Fibroblast of skin of abdomen (primary cell): ENCODE measurements around the gene GDAP2.
"Not testable (repeated sequence)": the region's sequence is repeated elsewhere in the genome, so short reads cannot be mapped to it uniquely, and the experiment has no call there.

Source experiments
- DNase-seq: peaks from one replicate; pipeline ENCODE4 v3.0.0-alpha.2; 2013

The GDAP2 gene

GRCh38 chr1:117899801-117900200 lies 29.6 kb downstream of the GDAP2 start:
- DNase-seq: no peak

DNA sequence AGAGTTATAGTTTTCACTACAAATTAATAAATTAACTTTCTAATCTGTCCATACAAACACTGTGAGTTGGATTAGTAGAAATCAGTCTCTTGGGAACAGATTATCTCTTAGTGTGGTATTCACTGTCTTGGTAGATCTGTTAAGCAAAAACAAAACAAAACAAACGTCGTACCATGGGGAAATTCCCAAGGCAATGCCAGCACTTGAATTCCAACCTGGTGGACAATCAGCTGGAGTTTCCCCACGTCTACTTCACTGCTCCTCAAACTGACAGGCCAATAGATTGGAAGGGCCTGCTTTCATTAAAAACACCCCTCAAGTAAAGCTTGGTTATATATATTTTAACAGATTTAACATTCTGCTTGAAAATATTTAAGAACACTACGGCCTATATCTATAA lies 31.9 kb downstream of the GDAP2 start:
- DNase-seq: no peak

- DNase-seq: peak; percentile 85
Measured at GRCh38 chr1:117895482-117896114, 33.8 kb downstream of the GDAP2 start.

GRCh38 chr1:117894078-117894477 lies 35.3 kb downstream of the GDAP2 start:
- DNase-seq: peak; percentile 3

- DNase-seq: no peak
Measured at GRCh38 chr1:117892512-117892911, 36.9 kb downstream of the GDAP2 start.

GRCh38 chr1:117890452-117890851 lies 39.0 kb downstream of the GDAP2 start:
- DNase-seq: no peak

- peak; percentile 69 for DNase-seq
Measured at GRCh38 chr1:117886101-117886795, 43.2 kb downstream of the GDAP2 start.

DNA sequence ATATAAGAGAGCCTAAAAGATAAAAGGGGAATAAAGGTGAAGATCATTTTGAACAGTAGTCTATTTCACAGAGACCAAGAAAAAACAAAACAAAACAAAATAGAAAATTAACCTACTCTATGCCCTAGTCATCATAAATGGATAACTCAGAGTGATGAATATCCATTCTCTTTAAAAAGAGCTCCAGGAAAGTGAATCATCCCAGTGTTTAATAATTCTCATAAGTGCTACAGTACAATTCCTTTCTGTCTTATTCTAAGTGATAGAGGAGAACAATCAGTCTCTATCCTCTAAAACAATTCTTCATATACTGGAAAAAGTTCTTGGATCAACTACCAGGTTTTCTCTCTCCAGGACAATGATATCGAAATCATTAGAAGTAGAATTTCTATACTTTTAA lies 45.8 kb downstream of the GDAP2 start:
- no peak for DNase-seq

GRCh38 chr1:117879284-117879683 lies 50.1 kb downstream of the GDAP2 start:
- DNase-seq: no peak

DNA sequence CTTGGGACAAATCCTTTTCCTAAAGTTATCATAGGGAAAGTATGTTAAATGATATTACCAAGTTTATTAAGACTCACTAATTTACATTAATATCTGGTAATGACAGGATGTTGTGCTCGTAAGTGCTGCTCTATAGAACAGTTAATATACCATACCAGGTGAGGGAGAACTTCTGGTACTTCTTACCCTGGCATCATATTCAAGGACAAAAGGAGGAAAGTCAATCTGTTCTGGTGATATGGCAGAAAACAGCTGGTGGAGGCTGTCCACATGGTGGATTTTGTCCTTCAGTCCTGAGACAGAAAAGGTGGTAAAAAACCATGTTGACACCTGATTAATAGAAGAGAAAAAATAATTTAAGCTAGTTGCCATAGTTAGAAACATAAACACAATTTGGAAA lies 51.6 kb downstream of the GDAP2 start:
- no peak for DNase-seq

DNA sequence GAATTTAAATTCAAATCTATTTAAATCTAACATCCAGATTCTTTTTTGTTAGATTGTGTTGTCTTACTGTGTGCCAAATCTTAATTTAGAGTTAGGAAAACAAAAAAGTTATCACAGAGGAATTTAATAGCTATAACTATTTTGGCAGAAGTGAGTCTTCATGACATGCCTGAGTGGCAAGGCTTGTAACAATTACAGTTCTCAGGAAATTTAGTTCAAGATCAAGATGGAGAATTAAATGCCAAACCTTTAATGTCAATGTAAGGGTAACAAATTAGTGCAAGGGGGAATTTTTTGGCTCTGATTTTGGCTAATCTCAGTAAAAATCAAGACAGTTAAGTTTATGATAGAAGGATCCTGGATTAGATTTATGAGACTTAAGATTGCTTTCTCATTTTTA lies 58.4 kb downstream of the GDAP2 start:
- DNase-seq: no peak

- DNase-seq: no peak
Measured at GRCh38 chr1:117861694-117862093, 67.7 kb downstream of the GDAP2 start.

DNA sequence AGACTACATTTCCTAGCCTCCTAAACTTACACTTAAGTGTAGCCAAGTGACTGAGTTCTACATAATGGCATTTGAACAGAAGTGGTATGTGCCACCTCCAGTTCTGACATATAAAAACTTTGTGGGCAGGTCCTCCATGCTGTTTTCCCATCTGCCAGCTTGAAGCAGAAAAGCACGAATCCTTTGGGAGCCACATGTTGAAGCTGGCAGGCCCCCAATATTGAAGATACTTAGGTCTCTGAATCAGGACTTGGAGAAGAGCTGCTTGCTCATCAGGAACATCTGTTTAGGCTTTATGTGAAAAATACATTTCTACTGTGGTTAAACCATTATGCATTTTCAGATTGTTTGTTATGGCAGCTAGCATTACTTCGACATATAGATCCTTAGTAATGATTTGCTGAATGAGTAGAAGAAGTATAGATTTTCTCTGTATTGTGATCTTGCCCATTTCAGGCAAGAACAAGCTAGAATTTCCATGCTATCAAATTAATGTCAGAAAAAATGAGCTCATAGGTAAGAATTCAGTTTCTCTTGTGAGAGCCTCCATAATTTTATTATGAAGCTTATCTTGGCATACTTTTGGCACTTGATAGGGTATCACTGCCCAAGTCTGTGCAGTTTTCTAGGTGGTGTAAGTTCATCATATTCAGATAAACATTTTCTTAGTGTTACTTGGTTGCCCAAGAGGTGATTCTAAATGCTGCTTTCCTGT lies 68.4 kb downstream of the GDAP2 start:
- DNase-seq: peak; percentile 92

GRCh38 chr1:117859901-117860300 lies 69.5 kb downstream of the GDAP2 start:
- DNase-seq: no peak

- no peak for DNase-seq
Measured at GRCh38 chr1:117857418-117857817, 72.0 kb downstream of the GDAP2 start.

GRCh38 chr1:117852853-117853553 lies 76.4 kb downstream of the GDAP2 start:
- no peak for DNase-seq

GRCh38 chr1:117851687-117852086 lies 77.7 kb downstream of the GDAP2 start:
- DNase-seq: no peak

GRCh38 chr1:117846674-117847425 lies 82.6 kb downstream of the GDAP2 start:
- DNase-seq: no peak

- not testable (repeated sequence) for DNase-seq
Measured at GRCh38 chr1:117844478-117844877, 84.9 kb downstream of the GDAP2 start.

GRCh38 chr1:117843791-117844190 lies 85.6 kb downstream of the GDAP2 start:
- no peak for DNase-seq

GRCh38 chr1:117842408-117843170 lies 86.8 kb downstream of the GDAP2 start:
- DNase-seq: no peak
